NCI-H1105 (cell line): ENCODE measurements around the gene TMC3.
"Not testable (repeated sequence)": the region's sequence is repeated elsewhere in the genome, so short reads cannot be mapped to it uniquely, and the experiment has no call there.

ENCODE experiments used
- DNase-seq: peaks from one replicate; lab custom pipeline; 2025; lab: John Stamatoyannopoulos, UW

The TMC3 gene

DNA sequence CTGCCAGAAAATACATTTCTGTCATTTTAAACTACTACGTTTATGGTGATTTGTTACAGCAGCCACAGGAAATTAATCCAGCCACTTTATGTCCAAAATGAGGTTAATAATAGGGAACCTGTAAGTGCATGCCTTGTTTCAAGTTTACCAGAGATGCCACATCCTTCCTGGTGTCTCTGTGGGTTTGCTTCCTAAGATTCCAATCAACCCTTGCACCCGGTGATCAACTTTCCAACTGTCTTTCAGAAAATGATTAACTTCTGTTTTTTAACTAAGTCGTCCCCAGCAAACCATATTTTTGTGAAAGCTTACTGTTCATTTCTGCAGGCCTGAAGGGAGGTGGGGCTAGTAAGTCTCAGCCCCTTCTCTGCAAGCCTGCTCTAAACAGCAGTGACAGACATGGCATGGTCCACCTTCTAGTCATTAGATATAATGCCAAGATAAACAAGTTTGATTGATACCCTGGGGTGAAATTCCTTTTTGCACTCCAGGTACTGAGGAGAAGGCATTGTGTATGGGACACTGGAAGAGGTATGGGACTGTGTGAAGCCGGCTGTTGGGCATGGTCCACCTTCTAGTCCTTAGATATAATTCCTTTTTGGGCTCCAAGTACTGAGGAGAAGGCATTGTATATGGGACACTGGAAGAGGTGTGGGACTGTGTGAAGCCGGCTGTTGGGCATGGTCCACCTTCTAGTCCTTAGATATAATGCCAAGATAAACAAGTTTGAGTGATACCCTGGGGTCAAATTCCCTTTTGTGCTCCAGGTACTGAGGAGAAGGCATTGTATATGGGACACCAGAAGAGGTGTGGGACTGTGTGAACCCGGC is 11.1 kb upstream of the TMC3 start:
- DNase-seq, result no peak

- DNase-seq, result no peak
These were observed 7.7 kb upstream of the TMC3 start for GRCh38 chr15:81381720-81382119.

- DNase-seq, result no peak
These were observed 6.7 kb upstream of the TMC3 start for GRCh38 chr15:81380668-81381067.

- no peak for DNase-seq
These were observed 6.2 kb upstream of the TMC3 start for GRCh38 chr15:81380203-81380602.

GRCh38 chr15:81379269-81379668 is 5.3 kb upstream of the TMC3 start:
- no peak for DNase-seq

DNA sequence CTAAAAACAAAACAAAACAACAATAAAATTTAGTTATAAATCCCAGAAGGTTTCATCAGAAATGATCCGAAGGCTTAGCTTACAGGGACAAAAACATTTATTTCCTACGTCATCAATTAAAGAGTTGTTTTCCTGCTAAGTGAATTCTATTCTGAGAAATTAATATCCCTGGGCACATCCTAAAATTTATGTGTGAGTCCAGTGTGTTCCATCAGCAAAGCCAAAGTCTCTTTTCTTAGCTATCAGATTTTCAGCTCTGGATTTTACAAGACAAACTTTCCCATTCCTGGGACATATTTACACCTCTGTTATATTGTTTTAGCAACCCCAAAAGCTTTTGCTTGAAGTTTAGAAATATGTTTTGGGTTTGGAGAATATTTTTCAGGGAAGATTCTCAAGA is 4.4 kb upstream of the TMC3 start:
- DNase-seq, result no peak

- no peak for DNase-seq
These were observed 3.9 kb upstream of the TMC3 start for GRCh38 chr15:81377871-81378270.

- no peak for DNase-seq
These were observed 2.2 kb upstream of the TMC3 start for GRCh38 chr15:81376231-81376630.

DNA sequence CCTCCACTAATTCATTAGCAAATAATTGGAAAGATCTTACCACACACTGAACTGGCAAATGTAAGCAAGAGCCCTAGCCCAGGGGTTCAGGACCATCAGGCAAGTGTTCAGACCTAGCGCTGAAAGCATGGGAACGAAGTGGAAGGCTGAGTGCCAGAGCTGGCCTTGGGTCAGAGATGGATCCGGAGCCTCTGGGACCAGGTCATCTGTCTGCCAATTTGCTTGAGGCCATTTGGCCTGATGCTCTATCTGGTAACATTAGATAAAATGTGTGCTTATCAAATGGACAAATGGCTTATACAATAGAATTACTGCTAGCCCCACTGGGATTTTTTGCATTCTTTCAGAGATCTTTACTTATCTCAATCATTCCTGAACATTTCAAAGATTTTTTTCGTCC is 1.4 kb upstream of the TMC3 start:
- DNase-seq, result no peak

- no peak for DNase-seq
These were observed 837 bp downstream of the TMC3 start for GRCh38 chr15:81373176-81373575.

GRCh38 chr15:81372575-81372974 is 1.4 kb downstream of the TMC3 start:
- DNase-seq, result no peak

DNA sequence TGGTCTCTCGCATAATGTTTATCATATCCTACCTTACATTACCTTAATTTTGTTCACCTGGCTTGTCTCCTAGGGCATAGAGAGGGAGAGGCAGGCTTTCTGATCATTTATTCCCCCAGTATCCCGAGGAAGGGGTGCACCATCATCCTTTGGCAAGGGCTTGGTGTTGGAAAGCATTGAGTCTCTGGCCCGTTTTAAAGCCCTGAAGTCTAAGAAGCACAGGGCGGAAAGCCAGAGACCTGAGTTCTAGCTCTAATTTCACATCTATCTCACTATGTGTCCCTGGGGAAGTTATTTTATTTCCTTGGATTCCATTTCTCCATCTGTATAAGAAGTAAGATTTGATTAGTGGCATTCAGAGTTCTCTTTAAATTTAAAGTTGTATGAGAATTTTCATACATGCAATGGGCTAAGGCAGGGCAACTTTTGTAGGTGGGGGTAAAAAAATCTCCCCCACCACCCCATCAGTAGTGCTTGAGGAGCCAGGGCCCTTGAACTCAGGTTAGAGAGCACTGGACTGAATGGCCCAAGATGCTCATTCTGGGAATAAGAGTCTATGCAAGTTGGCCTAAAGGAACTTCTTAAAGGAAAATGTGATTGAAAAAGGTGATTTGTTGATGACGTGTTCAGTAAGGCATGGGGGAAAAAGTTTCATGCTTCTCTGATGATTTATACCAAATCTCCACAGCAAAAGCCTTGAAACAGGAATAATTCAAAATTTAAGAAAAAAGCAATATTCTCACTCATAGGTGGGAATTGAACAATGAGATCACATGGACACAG is 10.1 kb downstream of the TMC3 start:
- no peak for DNase-seq

DNA sequence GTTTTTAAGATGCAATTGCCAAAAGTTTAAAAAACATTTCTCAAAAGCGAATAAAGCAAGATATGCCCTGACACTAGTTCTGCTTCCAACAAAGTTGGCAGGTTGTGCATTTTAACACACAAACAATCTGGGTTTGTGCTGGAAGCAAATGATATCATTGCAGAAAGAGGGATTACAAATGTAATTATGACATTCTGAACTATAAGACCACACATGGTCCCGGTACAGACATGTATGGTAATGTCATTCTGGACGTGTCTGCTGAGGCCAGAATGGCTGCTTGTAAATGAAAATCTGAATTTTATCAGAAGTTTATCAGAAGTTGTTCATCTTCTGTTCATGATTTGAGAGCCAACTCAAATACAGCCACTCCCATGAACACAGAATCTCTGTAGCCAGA is 10.7 kb downstream of the TMC3 start:
- DNase-seq, result no peak

DNA sequence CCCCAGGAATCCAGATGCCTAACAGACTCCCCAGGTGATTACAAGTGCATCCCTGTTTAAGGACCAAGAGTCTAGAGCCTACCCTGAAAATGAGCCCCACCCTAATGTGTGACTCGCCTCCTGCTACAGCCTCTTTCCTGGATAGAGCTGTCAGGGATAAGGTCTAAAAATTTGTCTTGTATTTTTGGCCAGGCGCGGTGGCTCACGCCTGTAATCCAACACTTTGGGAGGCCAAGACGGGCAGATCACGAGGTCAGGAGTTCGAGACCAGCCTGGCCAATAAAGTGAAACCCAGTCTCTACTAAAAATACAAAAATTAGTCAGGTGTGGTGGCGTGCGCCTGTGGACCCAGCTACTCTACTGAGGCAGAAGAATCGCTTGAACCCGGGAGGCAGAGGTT is 11.2 kb downstream of the TMC3 start:
- DNase-seq, result no peak

DNA sequence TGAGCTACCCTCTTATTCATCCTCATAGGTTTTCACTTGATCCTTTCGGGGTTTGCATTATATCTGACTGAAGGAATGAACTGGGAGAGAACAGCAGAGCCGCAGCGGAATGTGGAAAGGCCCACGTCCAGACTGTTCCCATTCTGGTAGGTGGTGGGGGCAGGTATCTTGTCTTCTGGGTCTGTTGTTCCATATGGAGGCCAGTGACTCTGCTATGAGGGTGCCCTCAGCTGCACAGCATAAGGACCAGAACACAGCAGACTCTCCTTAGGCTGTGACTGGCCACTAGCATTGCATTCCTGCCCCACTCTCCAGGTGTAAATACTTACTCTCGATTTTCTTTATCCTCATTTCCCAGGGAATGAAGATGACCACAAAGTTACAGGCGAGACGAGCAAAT is 12.1 kb downstream of the TMC3 start:
- no peak for DNase-seq

GRCh38 chr15:81360491-81360890 is 13.5 kb downstream of the TMC3 start:
- DNase-seq, result no peak

GRCh38 chr15:81358248-81358647 is 15.8 kb downstream of the TMC3 start:
- no peak for DNase-seq

GRCh38 chr15:81357180-81357686 is 16.8 kb downstream of the TMC3 start:
- no peak for DNase-seq

GRCh38 chr15:81356252-81356651 is 17.8 kb downstream of the TMC3 start:
- no peak for DNase-seq

DNA sequence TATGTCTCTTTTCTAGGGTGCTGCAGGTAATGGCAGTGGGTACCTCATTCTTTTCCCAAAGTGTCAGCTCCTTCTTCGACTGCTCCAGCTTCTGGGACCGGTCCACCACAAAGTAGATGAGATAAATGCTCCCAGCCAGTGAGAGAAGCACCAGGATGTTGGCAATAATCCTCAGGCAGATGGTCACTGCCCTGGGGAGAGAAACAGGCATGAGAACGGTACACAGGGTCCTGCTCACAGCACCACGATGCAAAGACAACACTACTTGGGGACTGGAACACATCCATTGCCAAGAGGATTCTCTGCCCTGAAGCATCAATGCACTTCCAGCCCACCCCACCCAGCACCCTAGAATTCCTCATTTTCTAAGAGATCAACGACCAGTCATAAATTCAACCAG is 22.4 kb downstream of the TMC3 start:
- DNase-seq, result no peak

GRCh38 chr15:81349271-81349670 is 24.7 kb downstream of the TMC3 start:
- DNase-seq, result no peak

DNA sequence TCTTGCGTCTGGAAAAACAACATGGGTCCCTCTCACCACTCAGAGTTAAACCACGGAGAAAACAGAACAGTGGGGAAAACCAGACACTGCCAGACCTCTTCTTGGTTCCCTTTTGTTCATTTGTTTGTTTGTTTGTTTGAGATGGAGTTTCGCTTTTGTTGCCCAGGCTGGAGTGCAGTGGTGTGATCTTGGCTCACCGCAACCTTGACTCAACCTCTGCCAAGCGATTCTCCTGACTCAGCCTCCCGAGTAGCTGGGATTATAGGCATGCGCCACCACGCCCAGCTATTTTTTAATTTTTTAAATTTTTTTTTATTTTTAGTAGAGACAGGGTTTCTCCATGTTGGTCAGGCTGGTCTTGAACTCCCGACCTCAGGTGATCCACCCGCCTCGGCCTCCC is 25.3 kb downstream of the TMC3 start:
- not testable (repeated sequence) for DNase-seq

DNA sequence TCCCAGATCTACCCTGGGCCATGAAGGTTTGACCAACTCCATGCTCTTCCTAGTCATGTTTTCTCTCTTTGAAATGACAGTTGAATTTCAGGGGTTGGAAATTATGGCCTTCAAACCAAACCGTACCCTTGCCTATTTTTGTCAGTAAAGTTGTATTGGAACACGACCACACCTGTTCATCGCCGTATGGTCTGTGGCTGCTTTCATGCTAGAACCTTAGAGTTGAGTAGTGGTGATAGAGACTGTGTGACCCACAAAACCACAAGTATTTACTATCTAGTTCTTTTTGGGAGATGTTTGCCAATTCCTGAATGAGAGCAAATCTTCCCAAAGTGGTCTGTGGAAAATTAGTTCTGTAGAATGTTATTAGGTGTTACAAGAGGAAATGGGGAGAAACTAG is 26.1 kb downstream of the TMC3 start:
- DNase-seq, result no peak
